HG03135 (cell line): ENCODE data around the gene RABL2B.

Experiments
- ATAC-seq: cut with Tn5 transposase; IDR thresholded peaks from one replicate; pipeline ENCODE4 v1.9.1; 2021; ENCODE audit warnings: mild to moderate bottlenecking, moderate library complexity; ENCODE audit not compliant: unreplicated experiment

RABL2B gene

GRCh38 chr22:50722716-50723428 lies 60.6 kb downstream of the RABL2B start:
- no peak for ATAC-seq

GRCh38 chr22:50722048-50722701 lies 61.3 kb downstream of the RABL2B start:
- no peak for ATAC-seq

GRCh38 chr22:50721257-50721844 lies 62.1 kb downstream of the RABL2B start:
- ATAC-seq, result no peak

GRCh38 chr22:50720301-50721256 lies 62.9 kb downstream of the RABL2B start:
- no peak for ATAC-seq

DNA sequence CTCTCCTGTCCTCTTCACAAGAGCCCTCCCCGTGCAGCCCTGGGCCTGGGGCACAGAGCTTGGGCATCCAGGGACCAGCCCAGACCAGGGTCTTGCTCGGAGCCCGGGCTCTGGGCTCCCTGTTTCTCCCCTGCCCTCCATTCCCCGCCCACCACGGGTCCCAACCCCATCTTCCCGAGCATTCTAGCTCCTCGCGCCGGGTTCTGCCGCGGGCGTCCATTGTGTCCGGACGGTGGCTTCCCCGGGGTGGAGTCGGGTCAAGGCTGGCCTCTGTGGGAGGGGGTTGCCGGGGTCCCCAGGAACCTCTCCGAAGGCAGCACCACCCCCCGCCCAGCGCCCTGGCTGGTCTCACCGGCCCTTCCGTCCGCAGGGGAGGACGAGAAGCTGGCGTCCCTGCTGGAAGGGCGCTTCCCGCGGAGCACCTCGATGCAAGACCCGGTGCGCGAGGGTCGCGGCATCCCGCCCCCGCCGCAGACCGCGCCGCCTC lies 63.6 kb downstream of the RABL2B start:
- ATAC-seq, result no peak

DNA sequence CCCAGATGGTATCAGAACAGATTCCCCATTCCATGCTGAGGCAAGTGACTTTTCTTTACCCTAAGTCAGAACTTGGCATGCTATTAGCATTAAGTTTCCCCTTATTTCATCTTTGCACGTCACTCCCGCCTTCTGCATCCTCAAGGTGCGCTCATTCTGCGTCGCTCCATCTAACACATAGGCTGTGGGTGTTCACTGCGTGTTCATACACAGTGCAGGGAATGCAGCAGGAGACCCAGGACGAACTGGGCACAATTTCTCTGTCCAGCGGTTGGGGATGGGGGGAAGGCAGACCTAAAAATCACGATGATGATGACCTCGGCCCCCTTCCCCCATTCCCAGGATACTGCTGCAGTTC lies 65.1 kb downstream of the RABL2B start:
- no peak for ATAC-seq

- no peak for ATAC-seq
Observed at GRCh38 chr22:50717709-50718351, 65.6 kb downstream of the RABL2B start.
